Kidney (tissue), 14 donors: Measurements from ENCODE around the gene METTL9. TPM values are rescaled to one million over a fixed set of nuclear protein-coding genes. Genes with fewer than 3 reads are reported as not detected.

Experiments
- DNase-seq, 5 donors: peaks; one replicate each; pipeline ENCODE4 v3.0.0-alpha.2; 2013 to 2020
- FAIRE-seq: peaks from 2 replicates; lab custom pipeline; 2012; peaks lifted over from hg19 to GRCh38; lab: Jason Lieb, UNC
- H3K27ac ChIP-seq, 2 donors: one replicate each; pipeline ENCODE4 v1.7.0; 2013; ENCODE audit warnings: low read depth in 2 of 2, low read length in 2 of 2, inconsistent platforms in 1 of 2
- H3K27me3 ChIP-seq: one replicate; pipeline ENCODE4 v1.7.1; 2013; ENCODE audit warnings: low read length, inconsistent platforms; ENCODE audit not compliant: control insufficient read depth, insufficient read depth
- H3K36me3 ChIP-seq, 3 donors: one replicate each; pipeline versions ENCODE4 v1.7.0 to v1.7.1; 2013; ENCODE audit warnings: low read length in 3 of 3, control low read depth in 1 of 3, inconsistent platforms in 1 of 3; ENCODE audit not compliant: insufficient read depth in 3 of 3, control insufficient read depth in 2 of 3
- H3K4me1 ChIP-seq, 3 donors: one replicate each; pipeline versions ENCODE4 v1.7.0 to v1.7.1; 2013; ENCODE audit warnings: low read length in 3 of 3, inconsistent platforms in 1 of 3, low read depth in 1 of 3; ENCODE audit not compliant: control insufficient read depth in 2 of 3, insufficient read depth in 2 of 3
- H3K4me3 ChIP-seq, 3 donors: one replicate each; pipeline versions ENCODE4 v1.7.0 to v1.8.1; 2013; ENCODE audit warnings: low read length in 3 of 3, control low read depth in 1 of 3, inconsistent platforms in 1 of 3
- H3K9ac ChIP-seq, 3 donors: one replicate each; pipeline versions ENCODE4 v1.7.0 to v1.7.1; 2013; ENCODE audit warnings: low read length in 3 of 3, control low read depth in 1 of 3, inconsistent platforms in 1 of 3
- H3K9me3 ChIP-seq, 3 donors: one replicate each; pipeline versions ENCODE4 v1.7.0 to v1.7.1; 2013; ENCODE audit warnings: low read length in 3 of 3, control low read depth in 1 of 3, inconsistent platforms in 1 of 3; ENCODE audit not compliant: control insufficient read depth in 2 of 3, insufficient read depth in 1 of 3
- CTCF ChIP-seq: IDR thresholded peaks from 3 replicates; pipeline ENCODE4 v1.5.1; 2012; ENCODE audit warnings: mild to moderate bottlenecking, moderate library complexity, borderline replicate concordance; ENCODE audit not compliant: insufficient read depth; ENCODE audit errors: extremely low read depth
- intact Hi-C: fragments of 100-400 bp; cut with DNase I; formaldehyde crosslinking; loops from one replicate; pipeline ENCODE4 v1.11.1; 2022
- polyA plus RNA-seq: library from polyadenylated mRNA; stranded (reverse); fragments of 350-450 nt; fragmentation: Illumina TruSeq; extraction: RNeasy Lipid Tissue Mini Kit (QIAGEN cat#74804); gene quantifications from one replicate; pipeline ENCODE4 v1.2.3, GENCODE V29; 2014; ENCODE audit warnings: low read depth, low replicate concordance; ENCODE audit not compliant: insufficient read depth
- total RNA-seq: library from RNA; stranded (reverse); fragmentation: NEBNext Ultra II Directional; extraction: Animal tissue kit (Norgen Biotek cat#: 25700); gene quantifications from one replicate; pipeline ENCODE4 v1.2.1, GENCODE V29; 2021
- donor health status: control.
- donor health status: control.
- donor health status: control.
- donor health status: control.
- donor health status: control.
- donor health status: DM: yes; HTN: yes; CAD: no.
- donor health status: Normal renal cell carcinoma (clear cell type).

The METTL9 gene
- total and polyA plus RNA-seq, 2 donors from 2014 or later, result 129 to 193 TPM

- no peak for FAIRE-seq
- no peak overlapping the region for H3K27ac ChIP-seq
- peaks cover 0 to 3% (median 0%) of the 10 kb centered on the region in 3 donors for H3K4me1 ChIP-seq
- intact Hi-C loops, result no loop called here
- H3K36me3 ChIP-seq, result peaks cover 0 to 5% (median 0%) of the 10 kb centered on the region in 3 donors
- no peak for TF ChIP-seq CTCF
- H3K27me3 ChIP-seq, result no peaks in the 10 kb centered on the region
- no peak overlapping the region for H3K4me3 ChIP-seq
- no peak overlapping the region for H3K9ac ChIP-seq
- DNase-seq, result no peak
- no peaks in the 10 kb centered on the region for H3K9me3 ChIP-seq
Measured at GRCh38 chr16:21644674-21645073, 45.3 kb downstream of the METTL9 start.

GRCh38 chr16:21645261-21645721 lies 45.9 kb downstream of the METTL9 start:
- Histone ChIP-seq H3K4me3 (peak overlapping the region in 1 of 3 donors; percentile 43), H3K4me1 (peaks cover 0 to 3% (median 0%) of the 10 kb centered on the region in 3 donors), H3K27me3 (no peaks in the 10 kb centered on the region), H3K9me3 (no peaks in the 10 kb centered on the region), H3K36me3 (peaks cover 0 to 5% (median 0%) of the 10 kb centered on the region in 3 donors), H3K9ac (no peak overlapping the region), H3K27ac (peak overlapping the region in 1 of 2 donors; percentile 17)
- no peak for DNase-seq
- intact Hi-C loops, result no loop called here
- no peak for FAIRE-seq
- TF ChIP-seq CTCF, result no peak

- H3K4me1 ChIP-seq, result peaks cover 0 to 3% (median 0%) of the 10 kb centered on the region in 3 donors
- H3K9ac ChIP-seq, result no peak overlapping the region
- no peak overlapping the region for H3K27ac ChIP-seq
- FAIRE-seq (no peak), DNase-seq (no peak)
- H3K36me3 ChIP-seq, result peaks cover 0 to 5% (median 0%) of the 10 kb centered on the region in 3 donors
- TF ChIP-seq CTCF, result no peak
- peak overlapping the region in 1 of 3 donors; percentile 43 for H3K4me3 ChIP-seq
- no peaks in the 10 kb centered on the region for H3K27me3 ChIP-seq
- no peaks in the 10 kb centered on the region for H3K9me3 ChIP-seq
- intact Hi-C loops, result no loop called here
Measured at GRCh38 chr16:21646091-21646490, 46.7 kb downstream of the METTL9 start.
